ENCODE data around the gene CHPF2.

DNA sequence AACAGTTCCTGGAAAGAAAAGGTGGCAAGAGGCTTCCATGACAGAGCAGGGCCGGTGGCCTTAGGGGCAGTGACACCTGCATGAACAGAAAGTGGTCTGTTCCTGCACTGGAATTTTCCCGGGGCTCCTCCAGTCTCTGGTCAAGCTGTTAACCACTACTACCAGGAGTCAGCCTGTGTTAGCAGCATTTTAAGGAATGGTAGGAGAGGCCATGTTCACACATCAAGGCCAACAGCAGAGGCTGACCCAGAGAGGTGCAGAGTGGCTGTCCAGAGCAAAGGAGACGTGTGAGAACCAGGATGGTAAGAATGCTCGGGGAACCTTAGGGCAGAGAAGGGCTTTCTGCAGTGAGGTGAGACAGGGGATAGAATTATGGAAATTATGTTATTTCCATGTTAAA lies 30.5 kb upstream of the CHPF2 start:
- TF ChIP-seq ZNF3 (CRISPR knock-in tag; IDR thresholded peaks at IDR 0.05) (no peak), EZH2 (conservative IDR thresholded peaks at IDR 0.05; ENCODE audit: low read depth, low read length) (no peak), FOSL2 (CRISPR knock-in tag; IDR thresholded peaks at IDR 0.05) (no peak), RAD21 (CRISPR knock-in tag; IDR thresholded peaks at IDR 0.05) (no peak), TAF15 (IDR thresholded peaks at IDR 0.05; ENCODE audit: low read depth, low read length, poor library complexity, severe bottlenecking) (no peak), RXRA (CRISPR knock-in tag; IDR thresholded peaks at IDR 0.05) (no peak)

All from HepG2 (cell line).